ENCODE measurements around the gene COL5A3. TPM values are rescaled to one million over a fixed set of nuclear protein-coding genes. Genes with fewer than 3 reads are reported as not detected.
A peak's percentile ranks its signal among the peaks of the same experiment; 100 is the strongest.

The COL5A3 gene
- polyA plus RNA-seq, 1 donor, result 77.6 TPM

- no peak for DNase-seq
Measured at GRCh38 chr19:10010939-10011338, 635 bp upstream of the COL5A3 start.

DNA sequence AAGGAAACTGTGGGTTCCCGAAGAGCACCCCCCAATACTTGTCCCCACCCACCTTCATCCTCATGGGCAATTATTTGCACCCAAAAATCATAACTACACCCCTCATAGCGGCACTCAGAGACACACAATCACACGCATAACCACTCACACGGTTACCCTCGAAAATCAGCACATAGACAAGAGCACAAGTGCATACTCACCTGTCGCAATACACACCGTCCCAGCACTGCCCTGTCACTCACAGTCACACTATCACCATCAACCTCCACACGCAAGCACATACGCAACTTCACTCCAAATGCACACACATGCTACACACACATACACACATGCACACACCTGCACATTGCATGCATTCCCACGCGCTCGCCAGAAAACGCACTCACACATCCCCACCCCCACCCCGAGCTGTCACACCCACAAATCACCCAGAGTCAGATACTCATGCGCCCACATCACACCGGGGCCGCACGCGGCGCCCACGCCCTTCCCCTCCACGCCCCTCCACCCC is 535 bp downstream of the COL5A3 start:
- no peak for DNase-seq

- peak; percentile 29 for DNase-seq
Measured at GRCh38 chr19:10008184-10008765, 2.0 kb downstream of the COL5A3 start.

DNA sequence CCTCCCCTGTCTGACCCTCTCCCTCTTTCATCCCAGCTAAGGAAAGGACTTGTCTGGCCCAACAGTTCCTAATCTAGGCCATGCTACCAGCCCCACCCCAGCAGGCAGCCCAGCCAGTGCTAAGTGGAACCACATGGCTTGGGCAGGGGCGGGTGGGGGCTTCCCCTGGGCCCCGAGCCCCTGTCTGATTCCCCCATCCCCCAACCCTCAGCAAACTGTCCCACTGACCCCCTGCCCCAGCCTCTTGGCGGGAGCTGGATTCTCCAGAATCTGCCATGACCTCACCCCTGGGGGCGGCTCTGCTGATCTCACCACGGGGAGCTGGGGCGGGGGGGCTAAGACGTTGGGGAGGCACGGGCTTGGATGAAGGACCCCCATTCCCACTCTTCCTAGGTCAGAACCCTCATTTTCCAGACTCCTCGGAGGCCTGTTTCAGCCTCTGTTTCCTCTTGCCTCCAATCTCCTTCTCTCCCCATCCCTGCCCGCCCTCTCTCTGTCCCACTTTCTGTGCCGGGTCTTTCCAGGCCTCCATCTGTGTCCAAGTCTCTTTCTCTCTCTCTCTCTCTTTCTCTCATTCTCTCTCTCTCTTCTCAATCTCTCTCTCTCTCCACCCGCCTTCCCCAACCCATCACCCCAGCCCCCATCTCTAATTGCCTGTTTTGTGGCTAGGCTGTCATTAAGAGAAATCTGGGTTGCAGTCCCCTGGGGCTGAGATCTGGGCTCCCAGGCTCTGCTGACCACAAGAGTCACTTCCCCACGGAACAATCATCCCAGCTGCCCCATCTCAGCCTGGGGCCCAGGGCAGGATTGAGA is 2.7 kb downstream of the COL5A3 start:
- DNase-seq, result peak; percentile 74

DNA sequence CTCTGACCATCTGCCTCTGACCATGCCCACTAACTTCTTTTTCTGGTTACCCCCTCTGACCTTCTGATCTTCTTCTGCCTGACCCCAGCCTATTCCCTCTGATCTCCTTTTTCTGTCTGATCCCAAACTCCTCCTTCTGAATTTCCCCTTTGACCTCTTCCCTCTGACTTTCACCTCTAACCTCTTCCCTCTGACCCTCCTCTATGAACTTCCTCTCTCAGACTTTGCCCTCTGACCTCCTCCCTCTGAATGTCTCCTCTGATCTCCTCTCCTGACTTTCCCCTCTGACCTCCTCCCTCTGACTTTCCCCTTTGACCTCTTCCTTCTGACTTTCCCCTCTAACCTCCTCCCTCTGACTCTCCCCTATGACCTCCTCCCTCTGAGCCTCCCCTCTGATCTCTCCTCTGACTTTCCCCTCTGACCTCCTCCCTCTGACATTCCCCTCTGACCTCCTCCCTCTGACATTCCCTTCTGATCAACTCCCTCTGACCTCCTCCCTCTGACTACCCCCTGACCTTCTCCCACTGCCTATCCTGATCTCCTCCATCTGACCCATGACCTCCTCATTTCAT is 3.5 kb downstream of the COL5A3 start:
- no peak for DNase-seq

DNA sequence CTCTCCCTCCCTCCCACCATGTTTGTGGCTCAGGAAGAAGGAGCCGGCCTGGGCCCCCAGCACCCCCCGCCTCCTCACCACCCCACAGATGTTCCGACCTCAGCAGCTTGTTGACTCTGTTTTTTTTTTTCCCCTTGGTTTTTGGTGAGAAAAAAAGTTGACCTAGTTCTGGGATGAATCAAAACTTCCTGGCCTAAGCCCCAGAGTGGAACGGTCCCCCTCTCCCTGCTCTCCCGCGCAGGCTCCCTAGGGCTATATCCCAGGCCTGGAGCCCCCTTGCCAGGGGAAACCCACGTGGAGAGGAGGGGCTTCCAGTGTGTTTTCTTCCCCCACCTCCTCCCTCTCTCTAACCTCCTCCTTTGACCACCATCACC is 4.0 kb downstream of the COL5A3 start:
- peak; percentile 85 for DNase-seq

DNA sequence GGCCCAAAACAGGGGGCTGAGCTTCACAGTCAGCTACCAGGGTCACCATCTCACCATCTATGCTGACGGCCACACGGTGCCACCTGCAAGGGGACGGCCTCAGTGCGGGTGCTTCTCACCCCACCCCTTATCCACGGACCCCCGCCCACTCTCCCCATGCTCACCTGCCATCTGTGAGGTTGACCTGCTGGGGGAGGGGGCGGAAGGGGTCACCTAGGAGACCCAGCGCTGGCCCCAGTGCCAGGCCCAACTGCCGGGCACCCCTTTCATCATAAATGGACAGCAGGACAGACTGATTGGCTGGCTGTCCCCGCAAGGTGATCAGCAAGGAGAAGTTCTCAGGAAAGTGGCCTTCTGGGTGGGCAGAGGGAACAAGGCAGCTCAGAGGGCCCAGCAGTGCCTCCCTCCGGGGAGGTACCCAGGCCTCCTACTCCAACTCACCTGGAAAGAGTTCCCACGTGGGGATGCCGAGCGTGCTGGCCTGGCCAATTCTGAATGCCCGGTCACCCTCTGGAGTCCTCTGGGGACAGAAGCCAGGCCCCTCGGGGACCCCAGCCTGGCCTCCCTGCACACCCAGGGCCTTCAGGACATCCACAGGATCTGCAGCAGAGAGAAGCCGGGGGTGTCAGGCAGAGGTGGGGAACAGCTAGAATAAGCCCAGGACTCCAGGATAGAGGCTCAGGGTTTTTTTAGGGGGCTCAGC is 4.5 kb downstream of the COL5A3 start:
- DNase-seq, result no peak

GRCh38 chr19:10004617-10005016 is 5.7 kb downstream of the COL5A3 start:
- DNase-seq, result no peak

DNA sequence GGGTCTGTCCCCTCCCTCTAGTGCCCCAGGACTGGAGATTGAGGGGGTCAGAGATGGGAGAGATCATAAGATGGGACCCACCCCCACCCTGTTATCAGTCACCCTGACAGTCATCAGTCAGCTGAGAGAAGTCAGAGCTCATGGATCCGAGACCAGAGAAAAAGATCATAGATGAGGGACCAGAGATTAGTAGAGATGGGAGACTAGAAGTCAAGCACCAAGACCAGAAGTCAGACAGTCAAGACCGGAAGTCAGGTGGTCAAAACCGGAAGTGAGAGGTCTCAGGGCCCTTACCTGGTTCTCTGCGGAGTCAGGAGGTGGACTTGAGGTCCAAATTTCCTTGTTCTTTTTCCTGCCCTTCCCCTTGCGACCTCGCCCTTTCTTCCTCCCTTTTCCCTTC is 7.0 kb downstream of the COL5A3 start:
- no peak for DNase-seq

- DNase-seq, result no peak
Measured at GRCh38 chr19:10001899-10002298, 8.4 kb downstream of the COL5A3 start.

DNA sequence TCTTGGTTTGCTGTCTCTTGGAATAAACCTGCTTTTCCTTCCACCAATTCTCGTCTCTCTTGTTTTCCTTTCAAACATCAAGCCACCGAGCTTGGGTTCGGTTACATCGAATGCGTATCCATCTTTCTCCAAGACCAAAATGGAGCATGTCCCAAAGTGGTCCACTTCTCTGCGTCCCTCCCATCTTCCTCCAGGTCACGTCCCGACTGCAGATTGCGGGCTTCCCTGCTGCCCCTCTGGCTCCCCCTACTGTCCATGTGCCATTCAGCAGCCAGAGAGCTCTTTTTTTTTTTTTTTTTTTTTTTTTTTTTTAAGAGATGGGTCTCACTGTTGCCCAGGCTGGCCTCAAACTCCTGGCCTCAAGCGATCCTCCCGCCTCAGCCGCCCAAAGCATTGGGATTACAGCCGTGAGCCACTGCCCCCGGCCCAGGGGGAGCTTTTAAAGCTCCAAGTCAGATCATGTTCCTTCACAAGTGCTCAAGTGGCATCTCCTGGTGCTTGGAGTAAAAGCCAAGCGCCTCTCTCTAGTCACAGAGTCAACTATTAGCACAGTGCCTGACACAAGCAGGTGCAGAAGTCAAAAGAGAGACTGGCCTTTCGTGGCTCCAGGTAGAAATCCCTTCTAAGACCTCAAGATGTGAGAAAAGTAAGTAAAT is 10.0 kb downstream of the COL5A3 start:
- peak; percentile 77 for DNase-seq

DNA sequence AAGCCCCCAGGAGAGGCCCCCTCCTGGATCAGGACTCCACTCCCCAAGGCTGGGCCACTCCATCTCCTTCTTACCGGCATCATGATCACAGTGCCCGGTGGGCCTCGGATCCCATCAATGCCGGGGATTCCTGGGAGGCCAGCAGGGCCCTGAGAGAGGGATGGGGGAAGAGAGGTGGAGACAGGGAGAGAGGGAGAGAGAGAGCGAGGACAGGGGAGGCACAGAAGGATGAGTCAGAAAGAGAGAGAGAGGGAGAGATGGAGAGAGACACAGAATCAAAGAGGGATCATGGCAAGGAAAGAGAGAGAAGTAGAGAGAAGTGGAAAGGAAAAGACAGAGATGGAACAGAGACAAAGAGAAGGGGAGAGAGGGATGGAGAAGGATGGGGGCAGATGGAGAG is 13.8 kb downstream of the COL5A3 start:
- DNase-seq, result no peak

DNA sequence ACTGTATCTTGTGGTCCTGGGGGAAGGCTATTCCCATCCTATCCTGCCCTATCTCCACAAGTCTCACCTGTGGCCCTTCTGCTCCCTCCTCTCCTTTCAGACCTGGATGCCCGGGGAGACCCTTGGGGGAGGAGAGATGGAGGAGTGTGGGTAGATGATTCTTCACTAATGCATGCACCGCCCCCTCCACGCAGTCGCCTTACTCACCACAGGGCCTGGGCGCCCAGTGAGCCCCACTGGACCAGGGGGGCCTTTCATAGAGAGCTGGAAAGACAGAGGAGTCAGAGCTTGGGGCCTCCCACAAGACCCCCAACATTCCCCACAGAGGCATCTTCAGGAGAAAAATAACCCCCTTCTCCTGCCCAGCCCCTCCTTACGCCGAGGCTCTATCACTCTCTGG is 14.3 kb downstream of the COL5A3 start:
- DNase-seq, result no peak

DNA sequence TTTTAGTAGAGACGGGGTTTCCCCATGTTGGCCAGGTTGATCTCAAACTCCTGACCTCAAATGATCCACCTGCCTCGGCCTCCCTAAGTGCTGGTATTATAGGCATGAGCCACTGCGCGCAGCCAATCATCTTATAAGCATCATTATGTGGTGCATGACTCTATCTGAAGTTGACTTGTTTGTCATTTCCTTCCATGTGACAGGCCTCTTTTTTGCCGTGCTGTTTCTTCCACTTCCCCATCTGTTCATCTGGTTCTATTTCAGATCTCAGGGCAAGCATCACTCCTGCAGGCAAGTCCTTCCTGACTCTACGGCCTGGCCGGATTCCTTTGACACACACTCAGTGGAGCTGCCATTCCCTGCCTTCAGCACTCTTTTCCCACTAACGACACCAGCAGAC is 15.2 kb downstream of the COL5A3 start:
- DNase-seq, result no peak

DNA sequence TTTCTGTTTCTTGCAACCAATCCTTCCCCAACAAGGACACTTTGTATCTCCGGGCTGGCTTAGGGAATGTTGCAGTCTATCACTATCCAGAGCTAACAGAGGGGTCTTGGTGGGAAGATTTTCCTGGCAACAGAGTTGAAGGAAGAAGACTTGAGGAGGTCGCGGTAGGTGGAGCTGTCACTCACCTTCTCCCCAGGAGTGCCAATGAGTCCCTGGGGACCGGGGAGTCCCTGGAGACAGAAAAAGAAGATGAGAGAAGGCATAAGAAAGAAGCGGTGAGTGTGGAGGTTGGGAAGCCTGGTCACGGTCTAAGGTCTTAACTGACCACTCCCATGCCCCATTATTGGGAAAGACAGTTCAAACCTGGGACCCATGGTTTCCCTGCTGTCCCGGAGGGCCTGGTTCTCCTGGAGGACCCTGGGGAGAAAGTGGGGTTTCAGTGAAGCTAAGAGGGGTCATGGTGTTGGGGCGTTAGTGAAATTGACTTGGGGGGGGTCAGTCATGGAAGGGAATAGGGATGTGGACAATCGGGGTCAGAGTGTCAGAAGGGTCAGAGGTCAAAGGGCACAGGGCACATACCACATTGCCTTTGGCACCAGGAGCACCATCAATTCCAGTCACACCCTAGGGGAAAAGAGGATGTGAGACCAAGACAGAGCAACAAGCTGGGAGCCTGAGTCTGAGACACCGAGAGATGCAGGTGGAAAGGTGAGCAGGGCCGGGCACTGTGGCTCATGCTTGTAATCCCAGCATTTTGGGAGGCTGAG is 18.7 kb downstream of the COL5A3 start:
- no peak for DNase-seq

DNA sequence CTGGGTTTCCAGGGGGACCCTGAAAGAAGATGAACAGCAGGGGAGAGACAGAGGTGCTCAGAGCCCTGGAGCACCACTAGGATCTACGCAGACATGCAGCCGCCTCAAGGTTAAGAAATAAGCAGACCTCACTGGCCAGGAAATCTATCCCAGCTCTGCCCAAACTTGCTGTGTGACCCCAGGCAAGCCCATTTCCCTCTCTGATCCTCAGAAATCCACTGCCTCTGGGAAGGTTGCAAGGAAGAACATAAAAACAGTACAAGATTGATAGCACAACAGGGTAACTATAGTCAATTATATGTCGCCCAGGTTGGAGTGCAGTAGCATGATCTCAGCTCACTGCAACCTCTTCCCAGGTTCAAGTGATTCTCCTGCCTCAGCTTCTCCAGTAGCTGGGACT is 20.8 kb downstream of the COL5A3 start:
- no peak for DNase-seq

GRCh38 chr19:9986787-9987281 is 23.5 kb downstream of the COL5A3 start:
- peak; percentile 85 for DNase-seq

GRCh38 chr19:9981406-9982260 is 28.7 kb downstream of the COL5A3 start:
- DNase-seq, result no peak

- DNase-seq, result no peak
Measured at GRCh38 chr19:9972103-9972502, 38.2 kb downstream of the COL5A3 start.

DNA sequence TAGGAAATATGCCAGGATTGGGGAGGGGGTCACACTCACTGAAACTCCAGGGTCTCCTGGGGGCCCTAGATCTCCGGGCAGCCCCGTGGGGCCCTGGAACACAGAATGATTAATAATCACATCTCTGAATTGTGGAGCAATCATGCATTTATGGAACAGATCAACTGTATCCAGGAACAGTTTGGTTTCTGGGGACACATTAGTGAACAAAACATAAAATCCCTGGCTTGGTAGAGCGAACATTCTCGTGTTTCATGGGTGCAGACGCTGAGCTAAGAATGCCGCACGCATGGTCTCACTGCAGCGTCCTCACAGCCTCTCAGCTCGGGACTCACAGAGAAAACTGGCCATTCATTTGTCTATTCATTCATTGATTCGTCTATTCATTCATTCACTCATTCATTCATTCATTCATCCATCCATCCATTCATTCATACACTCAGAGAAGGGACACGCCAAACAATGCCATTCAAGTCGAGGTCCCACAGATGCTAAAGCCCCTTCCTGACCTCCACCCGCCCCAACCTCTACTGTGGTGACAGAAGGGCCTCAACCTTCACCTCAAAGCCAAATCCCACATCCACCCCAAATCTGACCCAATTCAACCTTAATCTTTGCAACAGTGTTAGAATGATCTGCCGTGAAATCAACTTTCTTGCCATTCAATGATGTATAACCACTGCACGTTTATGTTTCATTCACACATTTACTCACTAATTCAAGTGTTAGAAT is 39.0 kb downstream of the COL5A3 start:
- DNase-seq, result peak; percentile 26

All from hindlimb muscle (tissue), 1 donor.